BJ (cell line): ENCODE results near the gene TMOD1. TPM values are rescaled to one million over a fixed set of nuclear protein-coding genes. Genes with fewer than 3 reads are reported as not detected.
"Not testable (repeated sequence)": the region's sequence is repeated elsewhere in the genome, so short reads cannot be mapped to it uniquely, and the experiment has no call there.

ENCODE experiments used
- CTCF ChIA-PET: fragments of 350-600 bp; formaldehyde crosslinking; extraction: SDS; loops from one replicate; lab custom pipeline; 2021; ENCODE audit warnings: antibody characterized with exemption, inconsistent platforms; lab: Yijun Ruan, JAX
- POLR2A ChIA-PET: fragments of 300-600 bp; sonication (Branson Sonifier 250); formaldehyde crosslinking; extraction: SDS; loops from one replicate; lab custom pipeline; 2021; ENCODE audit warnings: antibody characterized with exemption; lab: Charles Lee
- DNase-seq: peaks from one replicate; pipeline ENCODE4 v3.0.0-alpha.2; 2011; ENCODE audit warnings: low read depth
- H3K27me3 ChIP-seq: 2 replicates; pipeline ENCODE4 v1.6.0; 2011; ENCODE audit warnings: low read length; ENCODE audit not compliant: control insufficient read depth, insufficient read depth
- H3K36me3 ChIP-seq: 2 replicates; pipeline ENCODE4 v1.5.1; 2011; ENCODE audit warnings: low read length; ENCODE audit not compliant: control insufficient read depth, insufficient read depth
- H3K4me3 ChIP-seq: 2 replicates; pipeline ENCODE4 v1.5.1; 2011; ENCODE audit warnings: low read depth, mild to moderate bottlenecking, control low read depth, low read length
- polyA plus RNA-seq: library from polyadenylated mRNA; depleted of rRNA; stranded (reverse); fragments of >200 nt; gene quantifications from 2 replicates; pipeline ENCODE4 v1.2.3, GENCODE V29; 2011
- TF ChIP-seq, protein P1 (sequence below): IDR thresholded peaks from 2 replicates; pipeline ENCODE4 v1.5.1; 2011; ENCODE audit warnings: low read depth, mild to moderate bottlenecking, control low read depth, inconsistent platforms, low read length, moderate library complexity; ENCODE audit not compliant: insufficient read depth

Gene TMOD1
- polyA plus RNA-seq, 1 experiment, result 0.06 TPM

- CTCF ChIA-PET, result interaction anchor here (0.9 to 18.0 kb wide), 6 partner anchors 8 to 215 kb away, joined by 3 to 292 read pairs (median 4); no protein-coding TSS in a partner anchor
- POLR2A ChIA-PET, result no interaction called here
- TF ChIP-seq, protein P1, sequence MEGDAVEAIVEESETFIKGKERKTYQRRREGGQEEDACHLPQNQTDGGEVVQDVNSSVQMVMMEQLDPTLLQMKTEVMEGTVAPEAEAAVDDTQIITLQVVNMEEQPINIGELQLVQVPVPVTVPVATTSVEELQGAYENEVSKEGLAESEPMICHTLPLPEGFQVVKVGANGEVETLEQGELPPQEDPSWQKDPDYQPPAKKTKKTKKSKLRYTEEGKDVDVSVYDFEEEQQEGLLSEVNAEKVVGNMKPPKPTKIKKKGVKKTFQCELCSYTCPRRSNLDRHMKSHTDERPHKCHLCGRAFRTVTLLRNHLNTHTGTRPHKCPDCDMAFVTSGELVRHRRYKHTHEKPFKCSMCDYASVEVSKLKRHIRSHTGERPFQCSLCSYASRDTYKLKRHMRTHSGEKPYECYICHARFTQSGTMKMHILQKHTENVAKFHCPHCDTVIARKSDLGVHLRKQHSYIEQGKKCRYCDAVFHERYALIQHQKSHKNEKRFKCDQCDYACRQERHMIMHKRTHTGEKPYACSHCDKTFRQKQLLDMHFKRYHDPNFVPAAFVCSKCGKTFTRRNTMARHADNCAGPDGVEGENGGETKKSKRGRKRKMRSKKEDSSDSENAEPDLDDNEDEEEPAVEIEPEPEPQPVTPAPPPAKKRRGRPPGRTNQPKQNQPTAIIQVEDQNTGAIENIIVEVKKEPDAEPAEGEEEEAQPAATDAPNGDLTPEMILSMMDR, result no peak
- H3K27me3 ChIP-seq, result no peaks in the 10 kb centered on the region
- no peak for DNase-seq
- no peak overlapping the region for H3K4me3 ChIP-seq
- H3K36me3 ChIP-seq, result peaks cover 10% of the 10 kb centered on the region
Observed at GRCh38 chr9:97602430-97602829, 101.0 kb downstream of the TMOD1 start.

DNA sequence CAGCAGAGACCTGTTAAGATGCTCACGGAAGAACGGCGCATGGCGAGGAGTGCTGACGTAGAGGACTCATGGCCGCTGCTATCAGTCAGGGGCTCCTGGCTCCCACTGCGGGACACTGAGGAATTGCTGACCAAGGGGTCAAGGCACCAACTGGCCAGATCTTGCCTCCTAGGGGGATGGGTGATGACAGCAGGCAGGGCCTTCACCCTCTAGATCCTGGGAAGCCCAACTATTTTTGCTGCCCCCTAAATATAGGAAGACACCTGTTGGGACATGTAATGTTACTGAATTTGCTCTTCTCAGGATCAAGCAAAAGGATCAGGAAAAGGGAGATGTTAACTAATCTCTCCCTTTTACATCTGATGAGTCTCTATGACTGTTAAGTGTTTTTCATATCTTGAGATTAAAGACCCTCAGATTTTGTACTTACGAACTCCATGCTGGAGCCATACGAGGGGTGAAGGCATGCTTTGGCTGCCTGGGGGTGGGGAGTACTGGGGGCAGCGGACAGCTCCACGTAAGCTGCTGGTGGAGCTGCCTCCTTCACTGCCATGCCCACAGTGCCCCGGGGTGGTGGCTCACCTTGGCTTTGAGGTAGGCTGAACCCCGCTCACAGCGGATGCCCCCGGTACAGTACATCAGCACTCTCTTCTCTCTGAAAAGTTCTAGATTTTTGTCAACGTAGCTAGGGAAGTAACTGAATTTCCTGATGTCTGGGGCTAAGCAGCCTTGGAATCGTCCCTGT, 103.6 kb downstream of the TMOD1 start:
- Histone ChIP-seq H3K36me3 (peaks cover 12% of the 10 kb centered on the region), H3K4me3 (no peak overlapping the region), H3K27me3 (no peaks in the 10 kb centered on the region)
- TF ChIP-seq, protein P1, result no peak
- ChIA-PET CTCF (interaction anchor here (1.3 to 18.0 kb wide), 3 partner anchors 7 to 203 kb away, joined by 3 to 292 read pairs (median 136); no protein-coding TSS in a partner anchor), POLR2A (no interaction called here)
- no peak for DNase-seq

- Histone ChIP-seq H3K4me3 (no peak overlapping the region), H3K36me3 (peaks cover 3% of the 10 kb centered on the region; the same call in 1 of the 2 replicates), H3K27me3 (no peaks in the 10 kb centered on the region)
- TF ChIP-seq, protein P1, result peak; percentile 80
- CTCF ChIA-PET, result interaction anchor here (0.6 to 10.6 kb wide), 26 partner anchors 9 to 759 kb away, joined by 3 to 142 read pairs (median 4); partner anchors contain the start of genes NCBP1, TDRD7 and TSTD2
- no peak for DNase-seq
- POLR2A ChIA-PET, result interaction anchor here (0.6 kb wide), 1 partner anchor 928 kb away, joined by 4 read pairs; no protein-coding TSS in a partner anchor
Observed at GRCh38 chr9:97615439-97616072, 114.1 kb downstream of the TMOD1 start.

GRCh38 chr9:97617939-97618416, 116.5 kb downstream of the TMOD1 start:
- H3K4me3 ChIP-seq, result no peak overlapping the region
- CTCF ChIA-PET, result interaction anchor here (0.6 to 10.6 kb wide), 3 partner anchors 149 to 211 kb away, joined by 3 to 142 read pairs (median 3); no protein-coding TSS in a partner anchor
- H3K36me3 ChIP-seq, result peaks cover 3% of the 10 kb centered on the region; the same call in 1 of the 2 replicates
- TF ChIP-seq, protein P1, result no peak
- H3K27me3 ChIP-seq, result no peaks in the 10 kb centered on the region
- no peak for DNase-seq
- POLR2A ChIA-PET, result no interaction called here

DNA sequence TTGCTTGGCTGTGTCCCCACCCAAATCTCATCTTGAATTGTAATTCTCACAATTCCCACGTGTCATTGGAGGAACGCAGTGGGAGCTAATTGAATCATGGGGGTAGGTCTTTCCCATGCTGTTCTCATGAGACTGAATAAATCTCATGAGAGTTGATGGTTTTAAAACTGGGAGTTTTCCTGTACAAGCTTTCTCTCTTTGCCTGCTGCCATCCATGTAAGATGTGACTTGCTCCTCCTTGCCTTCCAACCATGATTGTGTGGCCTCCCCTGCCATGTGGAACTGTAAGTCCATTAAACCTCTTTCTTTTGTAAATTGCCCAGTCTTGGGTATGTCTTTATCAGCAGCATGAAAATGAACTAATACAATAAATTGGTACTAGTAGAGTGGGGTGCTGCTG, 118.6 kb downstream of the TMOD1 start:
- POLR2A ChIA-PET, H3K27me3 ChIP-seq, H3K36me3 ChIP-seq, H3K4me3 ChIP-seq, DNase-seq: not testable (repeated sequence)
- CTCF ChIA-PET, result interaction anchor here (10.6 kb wide), 1 partner anchor 151 kb away, joined by 142 read pairs; no protein-coding TSS in a partner anchor

DNA sequence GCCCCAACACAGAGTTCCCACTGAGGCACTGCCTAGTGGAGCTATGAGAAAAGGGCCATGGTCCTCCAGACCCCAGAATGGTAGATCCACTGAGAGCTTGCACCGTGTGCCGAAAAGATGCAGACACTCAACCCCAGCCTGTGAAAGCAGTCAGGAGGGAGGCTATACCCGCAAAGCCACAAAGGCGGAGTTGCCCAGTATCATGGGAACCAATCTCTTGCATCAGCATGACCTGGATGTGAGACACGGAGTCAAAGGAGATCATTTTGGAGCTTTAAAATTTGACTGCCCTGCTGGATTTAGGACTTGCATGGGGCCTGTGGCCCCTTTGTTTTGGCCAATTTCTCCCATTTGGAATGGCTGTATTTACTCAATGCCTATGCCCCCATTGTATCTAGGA, 121.0 kb downstream of the TMOD1 start:
- DNase-seq, POLR2A ChIA-PET, H3K4me3 ChIP-seq, CTCF ChIA-PET, H3K36me3 ChIP-seq, H3K27me3 ChIP-seq: not testable (repeated sequence)
